K562 (cell line): ENCODE data around the gene USP28. TPM values are rescaled to one million over a fixed set of nuclear protein-coding genes. Genes with fewer than 3 reads are reported as not detected.

Source experiments
- ARHGAP35 ChIP-seq: fragments of 450-650 bp; IDR thresholded peaks from 2 replicates; pipeline ENCODE4 v1.6.1; 2018; ENCODE audit not compliant: partially characterized antibody
- ARNT ChIP-seq, 2 experiments: fragments of 450-650 bp; IDR thresholded peaks; 2 replicates each; pipeline ENCODE4 v1.6.1; 2016; ENCODE audit warnings: mild to moderate bottlenecking in 1 of 2
- BCOR ChIP-seq: fragments of 450-650 bp; IDR thresholded peaks from 2 replicates; pipeline ENCODE4 v1.6.1; 2016
- CREB3L1 ChIP-seq: fragments of 450-650 bp; IDR thresholded peaks from 2 replicates; pipeline ENCODE4 v1.6.1; 2014; ENCODE audit warnings: low read depth, mild to moderate bottlenecking, moderate library complexity, borderline replicate concordance
- ETV5 ChIP-seq: sonication (generic); formaldehyde crosslinking; IDR thresholded peaks from 2 replicates; pipeline ENCODE4 v1.4.0; 2020; ENCODE audit warnings: low read depth, mild to moderate bottlenecking, missing genetic modification reagents
- LARP7 ChIP-seq: fragments of 450-650 bp; IDR thresholded peaks from 2 replicates; pipeline ENCODE4 v1.6.1; 2016
- POU5F1 ChIP-seq: fragments of 150-350 bp; IDR thresholded peaks from 2 replicates; pipeline ENCODE4 v1.6.1; 2014; ENCODE audit warnings: borderline replicate concordance, low read length, low read depth, mild to moderate bottlenecking; ENCODE audit not compliant: partially characterized antibody
- YY1 ChIP-seq, 3 experiments: IDR thresholded peaks; 2 replicates each; pipeline ENCODE4 v1.6.1; 2011; ENCODE audit warnings: low read length in 2 of 3, mild to moderate bottlenecking in 2 of 3, moderate library complexity in 2 of 3, borderline replicate concordance in 1 of 3, control low read depth in 1 of 3, low read depth in 1 of 3; ENCODE audit not compliant: insufficient read depth in 3 of 3, insufficient replicate concordance in 2 of 3, control insufficient read depth in 1 of 3, insufficient read length in 1 of 3; ENCODE audit errors: extremely low read depth in 1 of 3
- ZBTB40 ChIP-seq, 2 experiments: fragments of 450-650 bp in 1 of 2; sonication (generic) in 1 of 2; formaldehyde crosslinking in 1 of 2; IDR thresholded peaks; 2 replicates each; pipeline versions ENCODE4 v1.7.1 to v1.9.0; 2016 to 2022; ENCODE audit warnings: inconsistent platforms in 1 of 2, mild to moderate bottlenecking in 1 of 2, missing genetic modification reagents in 1 of 2
- ZNF717 ChIP-seq: fragments of 250-450 bp; sonication (Bioruptor Pico); IDR thresholded peaks from 2 replicates; pipeline ENCODE4 v1.5.0; 2021
- ZNF76 ChIP-seq: fragments of 250-450 bp; sonication (Bioruptor Pico); IDR thresholded peaks from 2 replicates; pipeline ENCODE4 v1.4.0; 2020; ENCODE audit warnings: mild to moderate bottlenecking, moderate library complexity, borderline replicate concordance
- polyA plus RNA-seq, 8 experiments: library from polyadenylated mRNA; depleted of rRNA in 4 of 8; stranded (reverse) in 5 of 8; unstranded in 3 of 8; fragments of >200 nt; fragmentation: Nextera tagmentation in 2 of 8; fragmentation: Illumina TruSeq in 1 of 8; extraction: Ambion mirVana in 2 of 8; extraction: Trizol in 1 of 8; gene quantifications; 2 replicates each; pipeline versions ENCODE4 v1.2.1 to v1.2.3, GENCODE V29; 2011 to 2014; ENCODE audit warnings: inconsistent platforms in 1 of 8, missing spikeins in 1 of 8
- total RNA-seq, 7 experiments: library from RNA; depleted of rRNA in 6 of 7; stranded (reverse); fragments of >200 nt in 6 of 7; fragmentation: Illumina TruSeq in 2 of 7; extraction: Trizol in 2 of 7; gene quantifications; 2 replicates each; pipeline versions ENCODE4 v1.2.1 to v1.2.3, GENCODE V29; 2011 to 2021; ENCODE audit warnings: low replicate concordance in 1 of 7
- TF ChIP-seq, protein P1 (sequence below): fragments of 250-450 bp; sonication (Bioruptor Pico); IDR thresholded peaks from 2 replicates; pipeline ENCODE4 v1.4.0; 2020; ENCODE audit warnings: borderline replicate concordance

The USP28 gene
- total and polyA plus RNA-seq, 9 of the 15 experiments (the other 6 are each of a cell fraction or from before 2014, with no cell fraction given) = 3.7 to 42.7 (median 20.3) TPM

DNA sequence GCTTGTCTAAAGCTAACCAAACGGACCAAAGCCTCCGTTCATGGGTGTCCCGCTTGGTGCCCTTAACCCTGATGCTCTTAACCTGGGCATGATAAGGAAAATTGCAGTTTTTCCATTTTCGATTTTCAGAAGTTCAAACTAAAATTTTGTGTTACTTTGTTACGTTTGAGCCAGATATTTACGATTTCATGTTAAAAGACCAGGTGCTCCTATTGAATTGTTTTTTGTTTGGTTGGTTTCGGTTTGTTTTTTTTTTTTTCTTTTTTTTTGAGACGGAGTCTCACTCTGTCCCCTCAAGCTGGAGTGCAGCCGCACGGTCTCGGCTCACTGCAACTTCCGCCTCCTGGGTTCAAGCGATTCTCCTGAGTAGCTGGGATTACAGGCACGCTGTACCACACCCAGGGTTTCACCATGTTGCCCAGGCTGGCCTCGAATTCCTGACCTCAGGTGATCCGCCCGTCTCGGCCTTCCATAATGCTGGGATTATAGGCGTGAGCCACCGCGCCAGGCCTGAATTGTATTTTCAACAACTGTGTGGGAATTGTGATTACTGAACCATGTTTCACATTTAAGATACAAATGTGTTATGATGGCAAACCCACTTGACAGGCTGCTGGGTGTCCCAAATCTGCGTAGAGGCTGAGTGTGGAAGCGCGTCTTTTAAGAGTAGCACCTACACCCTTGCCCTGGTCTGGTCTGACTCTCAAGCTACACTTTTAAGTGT is 864 bp upstream of the USP28 start (continued):
- TF ChIP-seq ZBTB40 (IDR thresholded peaks at IDR 0.05) = peak; percentile 61; the same call in 1 of the 2 replicates
- no peak for TF ChIP-seq ZBTB40 (CRISPR knock-in tag; IDR thresholded peaks at IDR 0.05)
- 0 out of 4 replicates have a peak, but pooled peaks of 1 of the 2 experiments have one; percentile 28 for TF ChIP-seq ARNT (IDR thresholded peaks at IDR 0.05)
- TF ChIP-seq, protein P1, sequence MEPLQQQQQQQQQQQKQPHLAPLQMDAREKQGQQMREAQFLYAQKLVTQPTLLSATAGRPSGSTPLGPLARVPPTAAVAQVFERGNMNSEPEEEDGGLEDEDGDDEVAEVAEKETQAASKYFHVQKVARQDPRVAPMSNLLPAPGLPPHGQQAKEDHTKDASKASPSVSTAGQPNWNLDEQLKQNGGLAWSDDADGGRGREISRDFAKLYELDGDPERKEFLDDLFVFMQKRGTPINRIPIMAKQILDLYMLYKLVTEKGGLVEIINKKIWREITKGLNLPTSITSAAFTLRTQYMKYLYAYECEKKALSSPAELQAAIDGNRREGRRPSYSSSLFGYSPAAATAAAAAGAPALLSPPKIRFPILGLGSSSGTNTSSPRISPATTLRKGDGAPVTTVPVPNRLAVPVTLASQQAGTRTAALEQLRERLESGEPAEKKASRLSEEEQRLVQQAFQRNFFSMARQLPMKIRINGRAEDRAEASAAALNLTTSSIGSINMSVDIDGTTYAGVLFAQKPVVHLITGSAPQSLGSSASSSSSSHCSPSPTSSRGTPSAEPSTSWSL (CRISPR knock-in tag) = no peak
- TF ChIP-seq BCOR = no peak
- TF ChIP-seq ZNF717 (CRISPR knock-in tag) = no peak
- TF ChIP-seq ZNF76 = no peak
- peak; percentile 39; the same call in 1 of the 2 replicates for TF ChIP-seq ETV5 (CRISPR knock-in tag)
- TF ChIP-seq POU5F1 = no peak
- TF ChIP-seq LARP7 = 0 out of 2 replicates have a peak, but pooled peaks have one; percentile 81
- no peak for TF ChIP-seq CREB3L1
- TF ChIP-seq YY1 (IDR thresholded peaks at IDR 0.05; ENCODE audit: borderline replicate concordance in 1 of 3, control insufficient read depth in 1 of 3, extremely low read depth in 1 of 3, insufficient read depth in 3 of 3, insufficient read length in 1 of 3, insufficient replicate concordance in 2 of 3, low read depth in 1 of 3, low read length in 2 of 3) = peak in 1 of 3 experiments; percentile 19
- peak; percentile 5 for TF ChIP-seq ARHGAP35
